OCI-LY3 (cell line): ENCODE results near the gene CCDC38.

Source experiments
- EZH2phosphoT487 ChIP-seq: fragments of 200-600 bp; shearing (Covaris generic); IDR thresholded peaks from 2 replicates; pipeline ENCODE4 v1.6.1; 2018; ENCODE audit warnings: antibody characterized with exemption, mixed run types, low read depth
- TF ChIP-seq, protein P1 (sequence below): fragments of 200-600, 300-600 bp; sonication (generic); IDR thresholded peaks from 2 replicates; pipeline ENCODE4 v1.5.1; 2014; ENCODE audit warnings: antibody characterized with exemption, low read length, low read depth

GRCh38 chr12:95829395-95829794 is 113.0 kb downstream of the CCDC38 start:
- TF ChIP-seq, protein P1, sequence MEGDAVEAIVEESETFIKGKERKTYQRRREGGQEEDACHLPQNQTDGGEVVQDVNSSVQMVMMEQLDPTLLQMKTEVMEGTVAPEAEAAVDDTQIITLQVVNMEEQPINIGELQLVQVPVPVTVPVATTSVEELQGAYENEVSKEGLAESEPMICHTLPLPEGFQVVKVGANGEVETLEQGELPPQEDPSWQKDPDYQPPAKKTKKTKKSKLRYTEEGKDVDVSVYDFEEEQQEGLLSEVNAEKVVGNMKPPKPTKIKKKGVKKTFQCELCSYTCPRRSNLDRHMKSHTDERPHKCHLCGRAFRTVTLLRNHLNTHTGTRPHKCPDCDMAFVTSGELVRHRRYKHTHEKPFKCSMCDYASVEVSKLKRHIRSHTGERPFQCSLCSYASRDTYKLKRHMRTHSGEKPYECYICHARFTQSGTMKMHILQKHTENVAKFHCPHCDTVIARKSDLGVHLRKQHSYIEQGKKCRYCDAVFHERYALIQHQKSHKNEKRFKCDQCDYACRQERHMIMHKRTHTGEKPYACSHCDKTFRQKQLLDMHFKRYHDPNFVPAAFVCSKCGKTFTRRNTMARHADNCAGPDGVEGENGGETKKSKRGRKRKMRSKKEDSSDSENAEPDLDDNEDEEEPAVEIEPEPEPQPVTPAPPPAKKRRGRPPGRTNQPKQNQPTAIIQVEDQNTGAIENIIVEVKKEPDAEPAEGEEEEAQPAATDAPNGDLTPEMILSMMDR, result no peak
- no peak for TF ChIP-seq EZH2phosphoT487
